SU-DHL-6 (cell line): ENCODE data around the gene SCGN.

ENCODE experiments used
- H2AFZ ChIP-seq: fragments of 200-600 bp; sonication (generic); 2 replicates; pipeline ENCODE4 v1.6.1; 2014; ENCODE audit warnings: low read depth, mild to moderate bottlenecking, moderate library complexity, mixed read lengths, antibody characterized with exemption, low read length; ENCODE audit not compliant: severe bottlenecking
- H3F3A ChIP-seq: fragments of 200-600 bp; shearing (Covaris generic); 2 replicates; pipeline ENCODE4 v1.6.0; 2016; ENCODE audit warnings: antibody characterized with exemption, mild to moderate bottlenecking; ENCODE audit not compliant: insufficient read depth
- H3K27ac ChIP-seq: fragments of 200-600 bp; sonication (generic); 2 replicates; pipeline ENCODE4 v1.5.1; 2016; ENCODE audit warnings: low read depth, mild to moderate bottlenecking, low read length, moderate library complexity, mixed read lengths
- H3K27me3 ChIP-seq: fragments of 200-600 bp; sonication (generic), shearing (Covaris generic); 2 replicates; pipeline ENCODE4 v1.6.0; 2014; ENCODE audit warnings: mild to moderate bottlenecking, low read length
- H3K36me3 ChIP-seq: fragments of 200-600 bp; sonication (generic); 2 replicates; pipeline ENCODE4 v1.6.1; 2014; ENCODE audit warnings: mild to moderate bottlenecking, low read length, mixed read lengths
- H3K4me2 ChIP-seq: fragments of 300-600, 200-600 bp; shearing (Covaris generic), sonication (generic); 2 replicates; pipeline ENCODE4 v1.6.0; 2014; ENCODE audit warnings: low read length, low read depth, mild to moderate bottlenecking; ENCODE audit not compliant: poor library complexity, severe bottlenecking
- H3K4me3 ChIP-seq: fragments of 200-600 bp; sonication (generic); 2 replicates; pipeline ENCODE4 v1.5.1; 2014; ENCODE audit warnings: antibody characterized with exemption, low read length, mild to moderate bottlenecking, mixed read lengths; ENCODE audit not compliant: insufficient read depth, poor library complexity, severe bottlenecking
- H3K79me2 ChIP-seq: fragments of 200-600 bp; sonication (generic); 2 replicates; pipeline ENCODE4 v1.6.1; 2014; ENCODE audit warnings: mild to moderate bottlenecking, low read length, moderate library complexity; ENCODE audit not compliant: insufficient read depth
- H3K9ac ChIP-seq: fragments of 200-600 bp; sonication (generic); 2 replicates; pipeline ENCODE4 v1.7.0; 2014; ENCODE audit warnings: mild to moderate bottlenecking, low read length
- H3K9me2 ChIP-seq: fragments of 200-600 bp; sonication (generic); replicated peaks from 2 replicates; pipeline ENCODE4 v1.6.1; 2014; ENCODE audit warnings: low read length; ENCODE audit not compliant: insufficient read depth
- H3K9me3 ChIP-seq: fragments of 200-600 bp; sonication (generic); 2 replicates; pipeline ENCODE4 v1.6.1; 2014; ENCODE audit warnings: low read length, mixed read lengths; ENCODE audit not compliant: insufficient read depth
- H4K20me1 ChIP-seq: fragments of 200-600 bp; sonication (generic); 2 replicates; pipeline ENCODE4 v1.6.1; 2014; ENCODE audit warnings: low read depth, mild to moderate bottlenecking, antibody characterized with exemption, low read length, moderate library complexity, mixed read lengths
- CTCF ChIP-seq: fragments of 200-600 bp; sonication (generic); IDR thresholded peaks from one replicate; pipeline ENCODE4 v1.5.1; 2017; ENCODE audit warnings: antibody characterized with exemption, mild to moderate bottlenecking, low read length, moderate library complexity; ENCODE audit not compliant: insufficient read depth, poor library complexity, severe bottlenecking
- EZH2phosphoT487 ChIP-seq: fragments of 200-600 bp; sonication (generic), shearing (Covaris generic); conservative IDR thresholded peaks from 2 replicates; pipeline ENCODE4 v1.6.1; 2018; ENCODE audit warnings: mild to moderate bottlenecking, antibody characterized with exemption, low read length, moderate library complexity, mixed read lengths

The SCGN gene

GRCh38 chr6:25675167-25675566 lies 23.2 kb downstream of the SCGN start:
- Histone ChIP-seq H3K27me3 (no peaks in the 10 kb centered on the region), H2AFZ (no peak overlapping the region), H3K9me2 (no peaks in the 10 kb centered on the region), H3K9ac (no peak overlapping the region), H3F3A (no peaks in the 10 kb centered on the region), H3K4me3 (no peak overlapping the region), H3K79me2 (no peaks in the 10 kb centered on the region), H3K36me3 (no peaks in the 10 kb centered on the region), H3K4me2 (no peak overlapping the region), H4K20me1 (no peaks in the 10 kb centered on the region), H3K27ac (no peak overlapping the region), H3K9me3 (no peaks in the 10 kb centered on the region)
- TF ChIP-seq CTCF: no peak
- no peak for TF ChIP-seq EZH2phosphoT487

GRCh38 chr6:25676775-25677174 lies 24.8 kb downstream of the SCGN start:
- no peak overlapping the region for H3K9ac ChIP-seq
- H3K9me3 ChIP-seq: no peaks in the 10 kb centered on the region
- no peak overlapping the region for H3K4me2 ChIP-seq
- H3F3A ChIP-seq: no peaks in the 10 kb centered on the region
- no peaks in the 10 kb centered on the region for H3K79me2 ChIP-seq
- H3K4me3 ChIP-seq: no peak overlapping the region
- no peaks in the 10 kb centered on the region for H4K20me1 ChIP-seq
- no peaks in the 10 kb centered on the region for H3K9me2 ChIP-seq
- H3K27me3 ChIP-seq: no peaks in the 10 kb centered on the region
- H3K36me3 ChIP-seq: no peaks in the 10 kb centered on the region
- no peak overlapping the region for H3K27ac ChIP-seq
- no peak overlapping the region for H2AFZ ChIP-seq
- no peak for TF ChIP-seq EZH2phosphoT487
- TF ChIP-seq CTCF: no peak

GRCh38 chr6:25681848-25682247 lies 29.8 kb downstream of the SCGN start:
- Histone ChIP-seq H3K27ac (no peak overlapping the region), H2AFZ (no peak overlapping the region), H3K27me3 (no peaks in the 10 kb centered on the region), H3K9me3 (no peaks in the 10 kb centered on the region), H3K36me3 (no peaks in the 10 kb centered on the region), H3K9me2 (no peaks in the 10 kb centered on the region), H3F3A (no peaks in the 10 kb centered on the region), H3K4me2 (no peak overlapping the region), H3K4me3 (no peak overlapping the region), H4K20me1 (no peaks in the 10 kb centered on the region), H3K79me2 (no peaks in the 10 kb centered on the region), H3K9ac (no peak overlapping the region)
- no peak for TF ChIP-seq CTCF
- no peak for TF ChIP-seq EZH2phosphoT487

GRCh38 chr6:25682324-25682723 lies 30.3 kb downstream of the SCGN start:
- Histone ChIP-seq H3K9me2 (no peaks in the 10 kb centered on the region), H3K27ac (no peak overlapping the region), H2AFZ (no peak overlapping the region), H3K4me3 (no peak overlapping the region), H3F3A (no peaks in the 10 kb centered on the region), H3K36me3 (no peaks in the 10 kb centered on the region), H3K4me2 (no peak overlapping the region), H4K20me1 (no peaks in the 10 kb centered on the region), H3K9me3 (no peaks in the 10 kb centered on the region), H3K27me3 (no peaks in the 10 kb centered on the region), H3K79me2 (no peaks in the 10 kb centered on the region), H3K9ac (no peak overlapping the region)
- TF ChIP-seq EZH2phosphoT487: no peak
- no peak for TF ChIP-seq CTCF
